ENCODE measurements around the gene ABCA13.

ABCA13 gene

GRCh38 chr7:48250441-48250951 is 79.2 kb downstream of the ABCA13 start:
- DNase-seq = no peak

GRCh38 chr7:48251766-48252165 is 80.5 kb downstream of the ABCA13 start:
- DNase-seq = no peak

- DNase-seq = no peak
These were observed 81.7 kb downstream of the ABCA13 start for GRCh38 chr7:48252995-48253394.

- DNase-seq = no peak
These were observed 83.8 kb downstream of the ABCA13 start for GRCh38 chr7:48255046-48255445.

- no peak for DNase-seq
These were observed 88.4 kb downstream of the ABCA13 start for GRCh38 chr7:48259463-48260280.

- no peak for DNase-seq
These were observed 90.4 kb downstream of the ABCA13 start for GRCh38 chr7:48261696-48262095.

- no peak for DNase-seq
These were observed 91.5 kb downstream of the ABCA13 start for GRCh38 chr7:48262606-48263310.

- DNase-seq = no peak
These were observed 92.0 kb downstream of the ABCA13 start for GRCh38 chr7:48263311-48263650.

GRCh38 chr7:48269066-48269465 is 97.8 kb downstream of the ABCA13 start:
- DNase-seq = no peak

GRCh38 chr7:48274662-48275061 is 103.4 kb downstream of the ABCA13 start:
- DNase-seq = no peak

- DNase-seq = no peak
These were observed 108.2 kb downstream of the ABCA13 start for GRCh38 chr7:48279420-48279819.

GRCh38 chr7:48280100-48280499 is 108.8 kb downstream of the ABCA13 start:
- no peak for DNase-seq

- no peak for DNase-seq
These were observed 114.1 kb downstream of the ABCA13 start for GRCh38 chr7:48285373-48285772.

- no peak for DNase-seq
These were observed 115.6 kb downstream of the ABCA13 start for GRCh38 chr7:48286836-48287235.

- no peak for DNase-seq
These were observed 118.4 kb downstream of the ABCA13 start for GRCh38 chr7:48289656-48290055.

- no peak for DNase-seq
These were observed 121.7 kb downstream of the ABCA13 start for GRCh38 chr7:48292949-48293348.

- no peak for DNase-seq
These were observed 124.2 kb downstream of the ABCA13 start for GRCh38 chr7:48295296-48295971.

- no peak for DNase-seq
These were observed 125.7 kb downstream of the ABCA13 start for GRCh38 chr7:48296966-48297365.

GRCh38 chr7:48298779-48299178 is 127.5 kb downstream of the ABCA13 start:
- DNase-seq = no peak

- no peak for DNase-seq
These were observed 128.4 kb downstream of the ABCA13 start for GRCh38 chr7:48299580-48300169.

- DNase-seq = no peak
These were observed 129.0 kb downstream of the ABCA13 start for GRCh38 chr7:48300301-48300700.

- no peak for DNase-seq
These were observed 129.9 kb downstream of the ABCA13 start for GRCh38 chr7:48301201-48301600.

GRCh38 chr7:48304641-48305040 is 133.4 kb downstream of the ABCA13 start:
- no peak for DNase-seq
